GM12891 (cell line): ENCODE results near the gene TPK1.

Experiments used
- DNase-seq: peaks from one replicate; pipeline ENCODE4 v3.0.0; 2011; ENCODE audit warnings: low spot score; ENCODE audit not compliant: insufficient read length
- FAIRE-seq: peaks from 2 replicates; lab custom pipeline; 2011; peaks lifted over from hg19 to GRCh38; lab: Jason Lieb, UNC
- PAX5 ChIP-seq: IDR thresholded peaks from 2 replicates; pipeline ENCODE4 v1.6.1; 2011; ENCODE audit warnings: low read length, moderate library complexity, mild to moderate bottlenecking; ENCODE audit not compliant: insufficient read depth, severe bottlenecking
- POLR2A ChIP-seq: IDR thresholded peaks from 2 replicates; pipeline ENCODE4 v1.6.1; 2011; ENCODE audit warnings: low read depth, low read length, control low read depth
- POLR2AphosphoS5 ChIP-seq: IDR thresholded peaks from 2 replicates; pipeline ENCODE4 v1.6.1; 2011; ENCODE audit warnings: low read depth, low read length, control low read depth
- POU2F2 ChIP-seq: IDR thresholded peaks from 2 replicates; pipeline ENCODE4 v1.6.1; 2011; ENCODE audit warnings: low read depth, mild to moderate bottlenecking, control low read depth, low read length, moderate library complexity
- SPI1 ChIP-seq: IDR thresholded peaks from 2 replicates; pipeline ENCODE4 v1.6.1; 2011; ENCODE audit warnings: low read depth, low read length, control low read depth
- TAF1 ChIP-seq: IDR thresholded peaks from 2 replicates; pipeline ENCODE4 v1.6.1; 2011; ENCODE audit warnings: low read depth, low read length, control low read depth

Gene TPK1

DNA sequence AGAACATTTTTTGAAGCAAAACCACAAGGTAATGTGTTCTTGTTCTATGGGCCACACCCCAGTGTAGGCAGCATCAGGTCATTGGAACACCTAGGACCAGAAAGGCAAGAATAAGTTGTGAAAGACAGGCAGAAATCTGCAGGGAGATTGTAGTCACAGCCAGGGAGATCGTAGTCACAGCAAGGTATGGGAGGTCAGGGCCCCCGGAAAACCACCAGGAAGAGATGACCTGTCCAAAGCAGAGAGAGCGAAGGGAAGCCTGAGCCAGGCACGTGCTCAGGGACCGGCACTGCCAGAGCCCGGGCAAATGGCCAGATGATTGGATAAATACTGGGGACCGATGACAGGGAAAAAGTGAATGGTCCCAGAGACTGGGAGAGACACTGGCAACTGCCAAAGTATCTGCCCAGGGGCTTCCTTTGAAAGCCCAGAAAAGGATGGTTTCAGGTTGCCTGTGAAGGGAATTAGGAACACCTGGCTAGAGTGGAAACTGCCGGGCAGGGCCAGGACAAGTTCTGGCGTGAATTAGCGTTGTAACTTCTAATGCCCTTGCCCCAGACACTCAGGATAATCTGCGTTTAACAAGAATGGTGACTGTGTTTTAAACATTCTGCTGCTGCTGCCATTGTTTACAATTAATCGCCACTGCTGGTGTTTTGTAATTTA is 428.5 kb downstream of the TPK1 start:
- FAIRE-seq (no peak), DNase-seq (no peak)
- TF ChIP-seq POLR2A (no peak), POLR2AphosphoS5 (no peak), SPI1 (no peak), TAF1 (no peak), POU2F2 (no peak)

DNA sequence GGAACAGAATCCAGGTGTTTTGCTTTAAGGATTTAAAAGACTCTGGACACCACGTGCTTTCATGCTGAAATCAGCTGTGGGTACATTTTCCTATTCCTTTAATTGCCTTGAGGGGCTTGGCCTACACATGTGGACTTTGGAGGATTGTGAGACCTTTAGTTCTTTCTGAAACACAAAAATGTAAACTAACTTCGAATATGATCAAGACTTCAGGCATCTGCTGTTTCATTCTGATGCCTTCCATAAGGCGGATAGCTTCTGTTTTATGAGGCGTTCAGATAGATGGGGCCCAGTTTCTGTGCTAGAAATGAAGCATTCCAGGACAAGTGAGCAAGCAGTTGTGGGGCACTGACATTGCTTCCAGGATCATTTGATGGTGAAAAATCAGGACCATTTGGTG is 430.9 kb downstream of the TPK1 start:
- DNase-seq (no peak), FAIRE-seq (no peak)
- TF ChIP-seq TAF1 (no peak), SPI1 (no peak), POLR2AphosphoS5 (no peak), POLR2A (no peak), POU2F2 (no peak), PAX5 (no peak)

DNA sequence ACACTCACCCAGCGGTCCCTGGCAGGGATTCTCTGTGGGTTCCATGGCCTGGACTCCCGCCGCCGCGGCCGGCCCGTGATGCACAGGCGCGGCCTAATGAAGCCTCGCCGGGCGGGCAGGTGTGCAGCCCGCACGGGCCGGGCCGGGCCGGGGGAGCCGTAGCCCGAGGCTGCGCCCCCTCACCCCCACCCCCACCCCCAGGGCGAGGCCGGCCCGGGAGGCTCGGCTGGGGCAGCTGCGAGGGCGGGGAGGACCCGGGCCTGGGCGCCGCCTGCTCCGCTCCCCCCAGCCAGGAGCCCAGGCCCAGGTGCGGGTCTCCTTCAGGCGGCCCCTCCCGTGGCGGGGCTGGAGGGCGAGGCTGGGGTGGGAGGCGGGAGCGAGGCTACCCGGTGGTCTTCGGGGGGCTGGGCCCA is 432.2 kb downstream of the TPK1 start, which contains the start of gene NOBOX:
NOBOX (minus strand) TSS at position 45 of the 413 bp plus-strand sequence.
- DNase-seq (no peak), FAIRE-seq (no peak)
- no peak for TF ChIP-seq SPI1
- no peak for TF ChIP-seq PAX5
- TF ChIP-seq POLR2A = no peak
- TF ChIP-seq POU2F2 = no peak
- TF ChIP-seq TAF1 = no peak
- TF ChIP-seq POLR2AphosphoS5 = no peak

DNA sequence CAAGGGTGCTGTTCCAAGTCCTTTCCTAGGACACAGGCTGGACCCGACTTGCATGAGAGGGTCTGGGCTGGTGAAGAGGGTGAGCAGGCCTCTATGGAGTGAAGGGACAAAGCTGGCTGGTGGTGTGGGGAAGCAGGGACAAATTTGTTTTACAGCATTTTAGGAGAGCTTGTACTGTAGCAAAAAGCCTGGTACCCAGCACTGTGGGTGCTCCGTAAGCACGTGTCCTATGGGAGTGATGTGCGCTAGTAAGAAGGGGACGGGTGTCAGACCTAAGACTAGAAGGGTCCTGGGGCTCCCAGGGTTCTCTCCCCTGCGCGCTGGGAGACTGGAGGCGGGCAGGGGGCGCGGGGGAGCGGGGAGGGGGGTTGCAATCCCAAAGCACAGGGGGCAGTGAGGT is 432.8 kb downstream of the TPK1 start:
- DNase-seq = no peak
- no peak for TF ChIP-seq POLR2A
- TF ChIP-seq TAF1 = no peak
- TF ChIP-seq POU2F2 = no peak
- no peak for TF ChIP-seq PAX5
- TF ChIP-seq SPI1 = no peak
- no peak for TF ChIP-seq POLR2AphosphoS5
- FAIRE-seq = no peak
